ENCODE results near the gene SLC19A1. TPM values are rescaled to one million over a fixed set of nuclear protein-coding genes. Genes with fewer than 3 reads are reported as not detected.
"Not testable (repeated sequence)": the region's sequence is repeated elsewhere in the genome, so short reads cannot be mapped to it uniquely, and the experiment has no call there.

SLC19A1 gene
- total RNA-seq, 1 donor from 2014 or later, result 19.3 TPM

- TF ChIP-seq CTCF (conservative IDR thresholded peaks at IDR 0.05; ENCODE audit: low read depth, low read length), result no peak
- DNase-seq (ENCODE audit: low read depth), result no peak
- H3K4me3 ChIP-seq (ENCODE audit: low read depth, low read length), result no peak overlapping the region
These were observed 26.1 kb upstream of the SLC19A1 start for GRCh38 chr21:45568383-45568782.

DNA sequence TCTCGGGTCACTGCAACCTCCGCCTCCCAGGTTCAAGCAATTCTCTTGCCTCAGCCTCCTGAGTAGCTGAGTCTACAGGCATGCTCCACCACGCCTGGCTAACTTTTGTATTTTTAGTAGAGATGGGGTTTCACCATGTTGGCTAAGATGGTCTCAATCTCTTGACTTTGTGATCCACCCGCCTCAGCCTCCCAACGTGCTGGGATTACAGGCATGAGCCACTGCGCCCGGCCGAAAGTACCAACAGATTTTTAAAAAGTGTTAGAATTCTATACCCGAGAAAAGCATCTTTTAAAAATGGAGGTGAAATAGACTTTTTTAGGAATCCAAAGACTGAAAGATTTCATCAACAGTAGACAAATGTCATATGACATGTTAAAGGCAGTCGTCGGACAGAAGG lies 21.9 kb upstream of the SLC19A1 start:
- not testable (repeated sequence) for H3K4me3 ChIP-seq (ENCODE audit: low read depth, low read length); DNase-seq (ENCODE audit: low read depth)

GRCh38 chr21:45562965-45563364 lies 20.7 kb upstream of the SLC19A1 start:
- no peak overlapping the region for H3K4me3 ChIP-seq (ENCODE audit: low read depth, low read length)
- no peak for TF ChIP-seq CTCF (conservative IDR thresholded peaks at IDR 0.05; ENCODE audit: low read depth, low read length)
- DNase-seq (ENCODE audit: low read depth), result no peak

DNA sequence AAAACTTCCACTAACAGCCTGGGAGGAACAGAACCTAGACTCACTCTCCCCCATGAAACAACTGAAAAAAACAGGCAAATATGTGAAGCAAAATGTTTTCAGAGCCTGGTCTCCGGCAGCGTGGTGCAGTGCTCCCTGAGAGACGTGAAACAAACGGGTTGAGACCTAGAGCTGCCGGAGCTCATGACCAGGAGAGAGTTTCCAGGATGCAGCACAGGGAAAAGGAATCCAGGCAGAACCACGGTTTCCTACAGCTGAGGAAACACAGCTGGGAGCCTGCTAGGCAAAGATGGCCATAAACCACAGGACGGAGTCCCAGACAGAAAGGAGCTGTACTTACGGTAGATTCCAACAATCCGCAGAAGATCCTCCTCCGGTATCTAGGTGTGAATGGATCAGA lies 20.2 kb upstream of the SLC19A1 start:
- no peak for TF ChIP-seq CTCF (conservative IDR thresholded peaks at IDR 0.05; ENCODE audit: low read depth, low read length)
- no peak overlapping the region for H3K4me3 ChIP-seq (ENCODE audit: low read depth, low read length)
- DNase-seq (ENCODE audit: low read depth), result no peak

DNA sequence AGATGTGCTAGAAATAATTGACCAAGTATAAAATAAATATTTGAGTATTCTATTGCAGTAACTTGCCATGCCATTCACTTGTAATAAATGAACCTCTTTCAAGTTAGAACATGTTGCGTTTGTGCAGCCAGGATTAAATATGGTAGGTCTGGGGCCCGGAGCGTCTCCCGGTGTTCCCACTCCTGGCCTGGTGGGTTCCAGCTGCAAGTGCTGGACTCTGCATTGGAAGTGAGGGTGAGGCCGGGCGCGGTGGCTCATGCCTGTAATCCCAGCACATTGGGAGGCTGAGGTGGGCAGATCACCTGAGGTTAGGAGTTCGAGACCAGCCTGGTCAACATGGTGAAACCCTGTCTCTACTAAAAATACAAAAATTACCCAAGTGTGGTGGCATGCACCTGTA lies 19.0 kb upstream of the SLC19A1 start:
- not testable (repeated sequence) for DNase-seq (ENCODE audit: low read depth); H3K4me3 ChIP-seq (ENCODE audit: low read depth, low read length)

DNA sequence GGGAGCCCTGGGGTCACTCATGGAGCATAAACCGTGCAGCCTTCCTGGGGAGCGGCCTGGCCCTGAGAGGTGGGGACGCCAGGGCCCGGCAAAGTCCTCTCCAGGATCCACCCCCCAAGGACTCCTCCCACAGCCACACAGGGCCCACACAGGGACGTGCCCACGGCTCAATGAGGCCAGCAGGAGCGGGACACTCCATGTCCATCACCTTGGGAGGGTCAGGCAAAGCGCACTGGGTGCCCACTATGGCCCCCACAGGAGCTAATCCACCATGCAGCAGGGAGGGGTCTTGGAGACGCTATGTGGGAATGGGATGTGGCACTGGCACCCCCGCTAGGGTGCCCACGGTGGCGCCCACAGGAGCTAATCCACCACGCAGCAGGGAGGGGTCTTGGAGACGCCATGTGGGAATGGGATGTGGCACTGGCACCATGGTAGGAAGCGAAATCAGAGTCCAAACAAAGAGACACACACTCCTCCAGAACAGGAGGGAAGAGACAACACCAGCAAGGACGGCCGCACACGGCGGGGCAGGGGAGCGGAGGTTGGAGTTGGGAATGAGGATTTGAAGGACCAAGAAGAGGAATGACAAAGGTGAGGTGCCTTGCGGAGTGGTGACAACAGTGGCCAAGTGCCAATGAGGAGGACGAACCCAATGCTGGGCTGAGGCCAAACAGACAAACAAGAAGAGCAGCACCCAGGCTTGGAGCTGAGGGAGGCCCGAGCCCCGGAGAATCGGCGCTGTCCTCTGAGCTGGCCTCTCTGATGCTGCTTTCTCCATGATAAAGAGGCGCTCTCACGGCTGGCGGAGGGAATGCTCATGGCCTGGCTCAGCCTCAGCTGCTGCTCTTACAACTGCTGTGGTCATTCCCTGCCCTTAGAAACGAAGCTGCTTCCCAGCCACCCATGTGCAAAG lies 18.1 kb upstream of the SLC19A1 start:
- TF ChIP-seq CTCF (conservative IDR thresholded peaks at IDR 0.05; ENCODE audit: low read depth, low read length), result no peak
- DNase-seq (ENCODE audit: low read depth), result no peak
- no peak overlapping the region for H3K4me3 ChIP-seq (ENCODE audit: low read depth, low read length)

GRCh38 chr21:45559216-45560105 lies 17.2 kb upstream of the SLC19A1 start:
- H3K4me3 ChIP-seq (ENCODE audit: low read depth, low read length), result no peak overlapping the region
- DNase-seq (ENCODE audit: low read depth), result no peak
- TF ChIP-seq CTCF (conservative IDR thresholded peaks at IDR 0.05; ENCODE audit: low read depth, low read length), result no peak
